ENCODE data around the gene ARL4D. TPM values are rescaled to one million over a fixed set of nuclear protein-coding genes. Genes with fewer than 3 reads are reported as not detected.
"Not testable (repeated sequence)": the region's sequence is repeated elsewhere in the genome, so short reads cannot be mapped to it uniquely, and the experiment has no call there.

ARL4D gene
- total RNA-seq, 1 donor from 2014 or later: 4.4 TPM

- DNase-seq (ENCODE audit: low spot score): peak; percentile 85
- intact Hi-C loops (cut with DNase I): no loop called here
Observed at GRCh38 chr17:43416998-43417890, 18.5 kb downstream of the ARL4D start.

- intact Hi-C loops (cut with DNase I): no loop called here
- DNase-seq (ENCODE audit: low spot score): no peak
Observed at GRCh38 chr17:43418441-43419374, 19.9 kb downstream of the ARL4D start.

- DNase-seq (ENCODE audit: low spot score); intact Hi-C loops (cut with DNase I): not testable (repeated sequence)
Observed at GRCh38 chr17:43419375-43419882, 20.6 kb downstream of the ARL4D start.

GRCh38 chr17:43423777-43424455 lies 25.1 kb downstream of the ARL4D start:
- intact Hi-C loops (cut with DNase I): no loop called here
- no peak for DNase-seq (ENCODE audit: low spot score)

- DNase-seq (ENCODE audit: low spot score): no peak
- intact Hi-C loops (cut with DNase I): no loop called here
Observed at GRCh38 chr17:43427362-43428043, 28.7 kb downstream of the ARL4D start.

GRCh38 chr17:43428524-43428923 lies 29.7 kb downstream of the ARL4D start:
- no peak for DNase-seq (ENCODE audit: low spot score)
- intact Hi-C loops (cut with DNase I): no loop called here

- DNase-seq (ENCODE audit: low spot score): no peak
- intact Hi-C loops (cut with DNase I): no loop called here
Observed at GRCh38 chr17:43430936-43431713, 32.3 kb downstream of the ARL4D start.

GRCh38 chr17:43431714-43432523 lies 33.1 kb downstream of the ARL4D start:
- DNase-seq (ENCODE audit: low spot score): no peak
- intact Hi-C loops (cut with DNase I): no loop called here

- intact Hi-C loops (cut with DNase I): no loop called here
- no peak for DNase-seq (ENCODE audit: low spot score)
Observed at GRCh38 chr17:43434902-43435319, 36.1 kb downstream of the ARL4D start.

GRCh38 chr17:43437756-43438155 lies 39.0 kb downstream of the ARL4D start:
- DNase-seq (ENCODE audit: low spot score): no peak
- intact Hi-C loops (cut with DNase I): no loop called here

GRCh38 chr17:43438626-43439025 lies 39.8 kb downstream of the ARL4D start:
- intact Hi-C loops (cut with DNase I): no loop called here

GRCh38 chr17:43439041-43439440 lies 40.2 kb downstream of the ARL4D start:
- no peak for DNase-seq (ENCODE audit: low spot score)

More at GRCh38 chr17:43438626-43439025, 39.8 kb downstream of the ARL4D start:
- no peak for DNase-seq (ENCODE audit: low spot score)

GRCh38 chr17:43442711-43443110 lies 43.9 kb downstream of the ARL4D start:
- intact Hi-C loops (cut with DNase I): no loop called here
- no peak for DNase-seq (ENCODE audit: low spot score)

More at GRCh38 chr17:43439041-43439440, 40.2 kb downstream of the ARL4D start:
- intact Hi-C loops (cut with DNase I): no loop called here

GRCh38 chr17:43443381-43443780 lies 44.6 kb downstream of the ARL4D start:
- DNase-seq (ENCODE audit: low spot score): no peak
- intact Hi-C loops (cut with DNase I): no loop called here

- intact Hi-C loops (cut with DNase I): no loop called here
- DNase-seq (ENCODE audit: low spot score): no peak
Observed at GRCh38 chr17:43444223-43445008, 45.6 kb downstream of the ARL4D start.

GRCh38 chr17:43445009-43445589 lies 46.3 kb downstream of the ARL4D start:
- no peak for DNase-seq (ENCODE audit: low spot score)
- intact Hi-C loops (cut with DNase I): no loop called here
